SU-DHL-6 (cell line): ENCODE measurements around the gene HLA-DMB.

ENCODE experiments used
- H2AFZ ChIP-seq: fragments of 200-600 bp; sonication (generic); 2 replicates; pipeline ENCODE4 v1.6.1; 2014; ENCODE audit warnings: low read depth, mild to moderate bottlenecking, moderate library complexity, mixed read lengths, antibody characterized with exemption, low read length; ENCODE audit not compliant: severe bottlenecking
- H3F3A ChIP-seq: fragments of 200-600 bp; shearing (Covaris generic); 2 replicates; pipeline ENCODE4 v1.6.0; 2016; ENCODE audit warnings: antibody characterized with exemption, mild to moderate bottlenecking; ENCODE audit not compliant: insufficient read depth
- H3K27ac ChIP-seq: fragments of 200-600 bp; sonication (generic); 2 replicates; pipeline ENCODE4 v1.5.1; 2016; ENCODE audit warnings: low read depth, mild to moderate bottlenecking, low read length, moderate library complexity, mixed read lengths
- H3K27me3 ChIP-seq: fragments of 200-600 bp; sonication (generic), shearing (Covaris generic); 2 replicates; pipeline ENCODE4 v1.6.0; 2014; ENCODE audit warnings: mild to moderate bottlenecking, low read length
- H3K36me3 ChIP-seq: fragments of 200-600 bp; sonication (generic); 2 replicates; pipeline ENCODE4 v1.6.1; 2014; ENCODE audit warnings: mild to moderate bottlenecking, low read length, mixed read lengths
- H3K4me2 ChIP-seq: fragments of 300-600, 200-600 bp; shearing (Covaris generic), sonication (generic); 2 replicates; pipeline ENCODE4 v1.6.0; 2014; ENCODE audit warnings: low read length, low read depth, mild to moderate bottlenecking; ENCODE audit not compliant: poor library complexity, severe bottlenecking
- H3K4me3 ChIP-seq: fragments of 200-600 bp; sonication (generic); 2 replicates; pipeline ENCODE4 v1.5.1; 2014; ENCODE audit warnings: antibody characterized with exemption, low read length, mild to moderate bottlenecking, mixed read lengths; ENCODE audit not compliant: insufficient read depth, poor library complexity, severe bottlenecking
- H3K79me2 ChIP-seq: fragments of 200-600 bp; sonication (generic); 2 replicates; pipeline ENCODE4 v1.6.1; 2014; ENCODE audit warnings: mild to moderate bottlenecking, low read length, moderate library complexity; ENCODE audit not compliant: insufficient read depth
- H3K9ac ChIP-seq: fragments of 200-600 bp; sonication (generic); 2 replicates; pipeline ENCODE4 v1.7.0; 2014; ENCODE audit warnings: mild to moderate bottlenecking, low read length
- H3K9me2 ChIP-seq: fragments of 200-600 bp; sonication (generic); replicated peaks from 2 replicates; pipeline ENCODE4 v1.6.1; 2014; ENCODE audit warnings: low read length; ENCODE audit not compliant: insufficient read depth
- H3K9me3 ChIP-seq: fragments of 200-600 bp; sonication (generic); 2 replicates; pipeline ENCODE4 v1.6.1; 2014; ENCODE audit warnings: low read length, mixed read lengths; ENCODE audit not compliant: insufficient read depth
- H4K20me1 ChIP-seq: fragments of 200-600 bp; sonication (generic); 2 replicates; pipeline ENCODE4 v1.6.1; 2014; ENCODE audit warnings: low read depth, mild to moderate bottlenecking, antibody characterized with exemption, low read length, moderate library complexity, mixed read lengths
- CTCF ChIP-seq: fragments of 200-600 bp; sonication (generic); IDR thresholded peaks from one replicate; pipeline ENCODE4 v1.5.1; 2017; ENCODE audit warnings: antibody characterized with exemption, mild to moderate bottlenecking, low read length, moderate library complexity; ENCODE audit not compliant: insufficient read depth, poor library complexity, severe bottlenecking
- EZH2phosphoT487 ChIP-seq: fragments of 200-600 bp; sonication (generic), shearing (Covaris generic); conservative IDR thresholded peaks from 2 replicates; pipeline ENCODE4 v1.6.1; 2018; ENCODE audit warnings: mild to moderate bottlenecking, antibody characterized with exemption, low read length, moderate library complexity, mixed read lengths

The HLA-DMB gene

GRCh38 chr6:32936239-32937152 lies 4.3 kb downstream of the HLA-DMB start:
- Histone ChIP-seq H3K9me2 (no peaks in the 10 kb centered on the region), H3K79me2 (peaks cover 39% of the 10 kb centered on the region), H3F3A (peaks cover 59% of the 10 kb centered on the region), H4K20me1 (no peaks in the 10 kb centered on the region), H3K9me3 (no peaks in the 10 kb centered on the region), H3K9ac (no peak overlapping the region), H2AFZ (no peak overlapping the region), H3K27me3 (no peaks in the 10 kb centered on the region), H3K4me2 (no peak overlapping the region), H3K36me3 (peaks cover 31% of the 10 kb centered on the region), H3K4me3 (no peak overlapping the region), H3K27ac (peak overlapping the region; percentile 97; the same call in 1 of the 2 replicates)
- TF ChIP-seq CTCF (no peak), EZH2phosphoT487 (no peak)

- no peak overlapping the region for H3K9ac ChIP-seq
- H3K27me3 ChIP-seq, result no peaks in the 10 kb centered on the region
- no peaks in the 10 kb centered on the region for H4K20me1 ChIP-seq
- no peak for TF ChIP-seq EZH2phosphoT487
- no peak for TF ChIP-seq CTCF
- H3K9me2 ChIP-seq, result no peaks in the 10 kb centered on the region
- H3F3A ChIP-seq, result peaks cover 55% of the 10 kb centered on the region
- H3K4me2 ChIP-seq, result no peak overlapping the region
- no peak overlapping the region for H2AFZ ChIP-seq
- no peak overlapping the region for H3K4me3 ChIP-seq
- H3K36me3 ChIP-seq, result peaks cover 31% of the 10 kb centered on the region
- H3K79me2 ChIP-seq, result peaks cover 37% of the 10 kb centered on the region
- no peaks in the 10 kb centered on the region for H3K9me3 ChIP-seq
- H3K27ac ChIP-seq, result peak overlapping the region; percentile 55
Measured at GRCh38 chr6:32935551-32936238, 5.1 kb downstream of the HLA-DMB start.

- Histone ChIP-seq H3K27me3 (no peaks in the 10 kb centered on the region), H3K9me2 (no peaks in the 10 kb centered on the region), H3K4me2 (no peak overlapping the region), H3K9me3 (no peaks in the 10 kb centered on the region), H3K4me3 (no peak overlapping the region), H2AFZ (no peak overlapping the region), H3K9ac (no peak overlapping the region), H3F3A (peaks cover 56% of the 10 kb centered on the region), H3K79me2 (peaks cover 17% of the 10 kb centered on the region), H3K27ac (peak overlapping the region; percentile 55), H4K20me1 (no peaks in the 10 kb centered on the region), H3K36me3 (peaks cover 31% of the 10 kb centered on the region)
- peak; percentile 99 for TF ChIP-seq CTCF
- TF ChIP-seq EZH2phosphoT487, result no peak
Measured at GRCh38 chr6:32933661-32934085, 7.2 kb downstream of the HLA-DMB start.
